CD14-positive monocyte (primary cell): ENCODE results near the gene CMSS1. TPM values are rescaled to one million over a fixed set of nuclear protein-coding genes. Genes with fewer than 3 reads are reported as not detected.

Experiments used
- DNase-seq, 3 donors: peaks; one replicate each; pipeline ENCODE4 v3.0.0-alpha.2; 2011 to 2022
- H2AFZ ChIP-seq: 2 replicates; pipeline ENCODE4 v1.6.0; 2012; ENCODE audit warnings: mild to moderate bottlenecking, low read depth, low read length, inconsistent platforms; ENCODE audit not compliant: insufficient read depth, poor library complexity, severe bottlenecking
- H3K27ac ChIP-seq, 2 donors: 1 replicate in 1 of 2; 2 replicates in 1 of 2; pipeline ENCODE4 v1.5.1; 2012 to 2013; ENCODE audit warnings: low read length in 2 of 2, control low read depth in 1 of 2, inconsistent platforms in 1 of 2, low read depth in 1 of 2, mild to moderate bottlenecking in 1 of 2
- H3K27me3 ChIP-seq, 2 donors: one replicate each; pipeline versions ENCODE4 v1.6.0 to v1.6.1; 2011 to 2013; ENCODE audit warnings: low read length in 2 of 2; ENCODE audit not compliant: control insufficient read depth in 2 of 2, insufficient read depth in 2 of 2
- H3K36me3 ChIP-seq, 2 donors: replicated peaks in 1 of 2; 1 replicate in 1 of 2; 2 replicates in 1 of 2; pipeline versions ENCODE4 v1.5.1 to v1.6.1; 2012 to 2013; ENCODE audit warnings: low read length in 2 of 2, control low read depth in 1 of 2, inconsistent platforms in 1 of 2, mild to moderate bottlenecking in 1 of 2; ENCODE audit not compliant: insufficient read depth in 2 of 2, control insufficient read depth in 1 of 2
- H3K4me1 ChIP-seq, 2 donors: 1 replicate in 1 of 2; 2 replicates in 1 of 2; pipeline versions ENCODE4 v1.5.1 to v1.6.1; 2012 to 2013; ENCODE audit warnings: low read length in 2 of 2, control low read depth in 1 of 2, inconsistent platforms in 1 of 2, mild to moderate bottlenecking in 1 of 2, moderate library complexity in 1 of 2; ENCODE audit not compliant: insufficient read depth in 2 of 2, control insufficient read depth in 1 of 2
- H3K4me2 ChIP-seq: replicated peaks from 2 replicates; pipeline ENCODE3; 2012; ENCODE audit warnings: low read length, moderate library complexity, mild to moderate bottlenecking; ENCODE audit not compliant: poor library complexity, severe bottlenecking; ENCODE audit errors: extremely low read depth
- H3K4me3 ChIP-seq, 3 experiments: fragments of 200-600 bp in 1 of 3; sonication (generic) in 1 of 3; replicated peaks in 1 of 3; 1 replicate in 2 of 3; 2 replicates in 1 of 3; pipeline ENCODE4 v1.5.1; 2011 to 2013; ENCODE audit warnings: low read length in 3 of 3, mild to moderate bottlenecking in 3 of 3, control low read depth in 2 of 3, low read depth in 2 of 3, inconsistent platforms in 1 of 3, moderate library complexity in 1 of 3
- H3K79me2 ChIP-seq: 2 replicates; pipeline ENCODE4 v1.6.0; 2012; ENCODE audit warnings: mild to moderate bottlenecking, control low read depth, inconsistent platforms, low read length, moderate library complexity; ENCODE audit not compliant: insufficient read depth
- H3K9ac ChIP-seq: 2 replicates; pipeline ENCODE4 v1.6.0; 2017; ENCODE audit warnings: low read length, mild to moderate bottlenecking; ENCODE audit not compliant: insufficient read depth, poor library complexity, severe bottlenecking
- H3K9me3 ChIP-seq, 2 donors: replicated peaks in 1 of 2; 1 replicate in 1 of 2; 2 replicates in 1 of 2; pipeline versions ENCODE4 v1.5.1 to v1.6.1; 2012 to 2013; ENCODE audit warnings: low read length in 2 of 2, control low read depth in 1 of 2; ENCODE audit not compliant: control insufficient read depth in 1 of 2, insufficient read depth in 1 of 2
- H4K20me1 ChIP-seq: 2 replicates; pipeline ENCODE4 v1.6.0; 2012; ENCODE audit warnings: mild to moderate bottlenecking, low read length, control low read depth, moderate library complexity; ENCODE audit not compliant: insufficient read depth
- H3K27ac Mint-ChIP-seq, 7 donors: one replicate each; pipeline ENCODE4 v1.8.0; 2020; ENCODE audit warnings: mild to moderate bottlenecking in 7 of 7, mixed read lengths in 7 of 7, moderate library complexity in 6 of 7, inconsistent platforms in 2 of 7
- H3K27me3 Mint-ChIP-seq, 3 donors: one replicate each; pipeline ENCODE4 v1.8.0; 2021 to 2022; ENCODE audit warnings: low read depth in 3 of 3, mild to moderate bottlenecking in 3 of 3, mixed read lengths in 3 of 3, moderate library complexity in 3 of 3, inconsistent platforms in 1 of 3
- H3K36me3 Mint-ChIP-seq, 2 donors: one replicate each; pipeline ENCODE4 v1.8.0; 2020; ENCODE audit warnings: mixed read lengths in 2 of 2, inconsistent platforms in 1 of 2, mild to moderate bottlenecking in 1 of 2
- H3K4me1 Mint-ChIP-seq: one replicate; pipeline ENCODE4 v1.8.0; 2020; ENCODE audit warnings: mild to moderate bottlenecking, mixed read lengths
- H3K4me3 Mint-ChIP-seq, 2 donors: one replicate each; pipeline ENCODE4 v1.8.0; 2020; ENCODE audit warnings: mild to moderate bottlenecking in 2 of 2, mixed read lengths in 2 of 2, moderate library complexity in 1 of 2
- H3K9me3 Mint-ChIP-seq, 7 donors: one replicate each; pipeline ENCODE4 v1.8.0; 2020 to 2022; ENCODE audit warnings: mixed read lengths in 7 of 7, mild to moderate bottlenecking in 6 of 7, moderate library complexity in 6 of 7, inconsistent platforms in 2 of 7
- WGBS: methylation state at CpG from one replicate; pipeline ENCODE4 v1.1.5; 2013; ENCODE audit warnings: missing lambda C conversion rate; ENCODE audit not compliant: insufficient coverage; 5-methylcytosine and 5-hydroxymethylcytosine counted together
- intact Hi-C, 2 donors: fragments of 100-400 bp; cut with micrococcal nuclease; formaldehyde crosslinking; loops; one replicate each; pipeline versions ENCODE4 v1.15.0 to v1.15.1; 2023
- polyA plus RNA-seq, 3 donors: library from polyadenylated mRNA; depleted of rRNA in 1 of 3; unstranded in 2 of 3; stranded (reverse) in 1 of 3; fragments of 300-500 nt in 2 of 3; fragments of >200 nt in 1 of 3; fragmentation: Illumina TruSeq in 2 of 3; gene quantifications; 1 replicate in 2 of 3; 2 replicates in 1 of 3; pipeline ENCODE4 v1.2.3, GENCODE V29; 2012 to 2021
- TF ChIP-seq, protein P1 (sequence below): fragments of 200-600 bp; IDR thresholded peaks from one replicate; pipeline ENCODE4 v1.8.0; 2022; ENCODE audit warnings: antibody characterized with exemption, mild to moderate bottlenecking

Gene CMSS1
- polyA plus RNA-seq, 3 donors, result 1.1 to 3.6 (median 2.2) TPM

DNA sequence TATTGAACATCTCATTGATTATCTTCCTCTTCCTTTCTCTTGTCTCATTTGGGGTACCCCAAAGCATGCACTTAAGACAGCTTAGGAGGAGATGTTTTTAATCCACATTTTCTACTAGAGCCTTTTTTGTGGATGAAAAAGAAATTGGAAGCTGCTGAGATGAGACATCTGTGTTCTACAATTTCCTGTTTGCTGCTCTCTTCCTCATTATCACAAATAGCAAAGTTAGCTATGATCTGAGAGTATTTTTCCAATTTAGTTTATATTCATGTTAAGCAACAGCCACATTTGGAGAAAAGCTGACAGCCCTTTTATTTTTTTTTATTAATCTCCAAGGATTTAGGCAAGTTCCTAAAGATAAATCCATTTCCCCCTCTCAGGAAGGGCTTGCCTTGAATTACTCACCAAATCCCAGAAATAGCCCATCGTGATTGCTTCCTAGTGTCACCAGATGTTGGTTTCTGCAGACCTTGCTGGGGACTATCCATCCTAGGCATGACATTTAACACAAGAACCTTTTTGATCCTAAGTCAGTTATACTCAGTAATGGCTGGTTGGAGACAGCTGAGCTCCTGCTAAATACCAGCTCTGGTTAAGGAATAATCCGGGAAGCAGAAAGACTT is 367.4 kb downstream of the CMSS1 start:
- no peak for DNase-seq
- H4K20me1 ChIP-seq, result no peaks in the 10 kb centered on the region
- Mint-ChIP-seq H3K27ac (no peak overlapping the region), H3K4me3 (no peak overlapping the region), H3K36me3 (peaks cover 0 to 2% of the 10 kb centered on the region in 2 donors), H3K27me3 (no peaks in the 10 kb centered on the region), H3K9me3 (peaks cover 3 to 8% (median 5%) of the 10 kb centered on the region in 7 donors), H3K4me1 (no peaks in the 10 kb centered on the region)
- intact Hi-C loops, result no loop called here
- no peak overlapping the region for H3K4me3 ChIP-seq
- no peak overlapping the region for H3K27ac ChIP-seq
- H3K79me2 ChIP-seq, result no peaks in the 10 kb centered on the region
- no peaks in the 10 kb centered on the region for H3K27me3 ChIP-seq
- H2AFZ ChIP-seq, result no peak overlapping the region
- H3K36me3 ChIP-seq, result no peaks in the 10 kb centered on the region
- H3K4me1 ChIP-seq, result no peaks in the 10 kb centered on the region
- TF ChIP-seq, protein P1, sequence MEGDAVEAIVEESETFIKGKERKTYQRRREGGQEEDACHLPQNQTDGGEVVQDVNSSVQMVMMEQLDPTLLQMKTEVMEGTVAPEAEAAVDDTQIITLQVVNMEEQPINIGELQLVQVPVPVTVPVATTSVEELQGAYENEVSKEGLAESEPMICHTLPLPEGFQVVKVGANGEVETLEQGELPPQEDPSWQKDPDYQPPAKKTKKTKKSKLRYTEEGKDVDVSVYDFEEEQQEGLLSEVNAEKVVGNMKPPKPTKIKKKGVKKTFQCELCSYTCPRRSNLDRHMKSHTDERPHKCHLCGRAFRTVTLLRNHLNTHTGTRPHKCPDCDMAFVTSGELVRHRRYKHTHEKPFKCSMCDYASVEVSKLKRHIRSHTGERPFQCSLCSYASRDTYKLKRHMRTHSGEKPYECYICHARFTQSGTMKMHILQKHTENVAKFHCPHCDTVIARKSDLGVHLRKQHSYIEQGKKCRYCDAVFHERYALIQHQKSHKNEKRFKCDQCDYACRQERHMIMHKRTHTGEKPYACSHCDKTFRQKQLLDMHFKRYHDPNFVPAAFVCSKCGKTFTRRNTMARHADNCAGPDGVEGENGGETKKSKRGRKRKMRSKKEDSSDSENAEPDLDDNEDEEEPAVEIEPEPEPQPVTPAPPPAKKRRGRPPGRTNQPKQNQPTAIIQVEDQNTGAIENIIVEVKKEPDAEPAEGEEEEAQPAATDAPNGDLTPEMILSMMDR, result no peak
- H3K9me3 ChIP-seq, result peaks cover 2 to 4% of the 10 kb centered on the region in 2 donors
- WGBS, result no CpG with 5 or more reads among the region's 2 CpGs
- H3K9ac ChIP-seq, result no peak overlapping the region
- H3K4me2 ChIP-seq, result no peak overlapping the region

GRCh38 chr3:100185847-100186246 is 368.2 kb downstream of the CMSS1 start:
- no peaks in the 10 kb centered on the region for H3K9me3 ChIP-seq
- H3K36me3 ChIP-seq, result no peaks in the 10 kb centered on the region
- H3K4me3 ChIP-seq, result no peak overlapping the region
- TF ChIP-seq, protein P1, result no peak
- H2AFZ ChIP-seq, result no peak overlapping the region
- H3K27ac Mint-ChIP-seq, result no peak overlapping the region
- no peak overlapping the region for H3K27ac ChIP-seq
- no peak overlapping the region for H3K4me3 Mint-ChIP-seq
- H3K4me2 ChIP-seq, result no peak overlapping the region
- no peaks in the 10 kb centered on the region for H4K20me1 ChIP-seq
- H3K9ac ChIP-seq, result no peak overlapping the region
- H3K9me3 Mint-ChIP-seq, result peaks cover 0 to 2% (median under 1%) of the 10 kb centered on the region in 7 donors
- H3K36me3 Mint-ChIP-seq, result no peaks in the 10 kb centered on the region
- H3K4me1 Mint-ChIP-seq, result no peaks in the 10 kb centered on the region
- intact Hi-C loops, result no loop called here
- no peaks in the 10 kb centered on the region for H3K4me1 ChIP-seq
- no peaks in the 10 kb centered on the region for H3K27me3 ChIP-seq
- WGBS, result 0% methylated on average over 1 of the region's 5 CpGs
- no peaks in the 10 kb centered on the region for H3K79me2 ChIP-seq
- H3K27me3 Mint-ChIP-seq, result no peaks in the 10 kb centered on the region
- no peak for DNase-seq
